HepG2 (cell line): ENCODE results near the gene RECK.

ENCODE experiments used
- ATF6 ChIP-seq: sonication (generic); formaldehyde crosslinking; conservative IDR thresholded peaks from 2 replicates; pipeline ENCODE4 v1.4.0; 2020; ENCODE audit warnings: missing genetic modification reagents
- FOXM1 ChIP-seq: sonication (generic); formaldehyde crosslinking; IDR thresholded peaks from 2 replicates; pipeline ENCODE4 v1.5.0; 2020; ENCODE audit warnings: missing genetic modification reagents
- MEIS1 ChIP-seq: sonication (generic); formaldehyde crosslinking; IDR thresholded peaks from 2 replicates; pipeline ENCODE4 v1.9.0; 2021; ENCODE audit warnings: mild to moderate bottlenecking, missing genetic modification reagents, moderate library complexity, borderline replicate concordance
- NCOA2 ChIP-seq: sonication (generic); formaldehyde crosslinking; IDR thresholded peaks from 2 replicates; pipeline ENCODE4 v1.8.0; 2022; ENCODE audit warnings: inconsistent platforms
- NFATC3 ChIP-seq: sonication (generic); formaldehyde crosslinking; IDR thresholded peaks from 2 replicates; pipeline ENCODE4 v1.5.1; 2020; ENCODE audit warnings: mild to moderate bottlenecking, missing genetic modification reagents
- NFIC ChIP-seq: IDR thresholded peaks from 2 replicates; pipeline ENCODE4 v1.6.1; 2012; ENCODE audit warnings: mild to moderate bottlenecking, low read length, inconsistent platforms
- ONECUT2 ChIP-seq: sonication (generic); formaldehyde crosslinking; IDR thresholded peaks from 2 replicates; pipeline ENCODE4 v1.4.0; 2020; ENCODE audit warnings: missing genetic modification reagents
- POLR2A ChIP-seq, 2 experiments: IDR thresholded peaks; 2 replicates each; pipeline ENCODE4 v1.6.1; 2011; ENCODE audit warnings: low read depth in 2 of 2, low read length in 2 of 2, mild to moderate bottlenecking in 1 of 2, moderate library complexity in 1 of 2; ENCODE audit not compliant: insufficient read depth in 1 of 2
- RELA ChIP-seq: sonication (generic); formaldehyde crosslinking; IDR thresholded peaks from 2 replicates; pipeline ENCODE4 v1.4.0; 2020; ENCODE audit warnings: missing genetic modification reagents
- ZNF781 ChIP-seq: sonication (generic); formaldehyde crosslinking; IDR thresholded peaks from 2 replicates; pipeline ENCODE4 v1.5.1; 2020; ENCODE audit warnings: borderline replicate concordance, mild to moderate bottlenecking, missing genetic modification reagents; ENCODE audit errors: not compliant biosample characterization
- ZSCAN25 ChIP-seq: sonication (generic); formaldehyde crosslinking; IDR thresholded peaks from 2 replicates; pipeline ENCODE4 v1.8.0; 2022; ENCODE audit warnings: mild to moderate bottlenecking, missing genetic modification reagents

DNA sequence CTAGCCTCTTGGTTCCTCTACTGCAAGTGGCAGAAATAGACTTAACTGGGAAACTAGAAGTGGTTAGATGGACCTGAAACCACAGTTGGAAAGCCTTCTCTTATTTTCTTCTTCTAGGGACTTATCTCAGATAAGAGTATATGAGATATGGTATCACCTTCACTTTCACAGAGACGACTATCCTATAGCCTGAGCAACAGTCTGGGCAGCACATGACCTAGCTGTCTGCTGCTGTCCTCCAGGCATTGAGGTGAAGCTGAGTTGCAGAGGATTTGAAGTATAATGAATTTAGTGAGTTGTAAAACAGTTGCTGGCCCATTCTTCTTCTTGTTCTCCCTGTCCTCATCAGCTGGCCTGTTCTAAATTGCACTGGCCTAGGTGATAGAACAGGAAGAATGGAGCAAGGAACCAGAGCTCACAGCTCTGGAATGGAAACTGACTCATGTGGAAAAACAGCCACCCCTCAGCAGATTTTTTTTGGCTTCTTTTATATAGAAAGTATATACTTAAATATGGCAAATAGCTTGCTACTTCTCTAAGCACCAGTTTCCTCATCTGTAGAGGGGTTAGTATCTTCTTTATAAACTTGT is 27.8 kb downstream of the RECK start:
- TF ChIP-seq NCOA2 (CRISPR knock-in tag) = no peak
- no peak for TF ChIP-seq FOXM1
- no peak for TF ChIP-seq NFIC
- TF ChIP-seq ATF6 = no peak
- no peak for TF ChIP-seq POLR2A (IDR thresholded peaks at IDR 0.05; ENCODE audit: insufficient read depth in 1 of 2, low read depth in 2 of 2, low read length in 2 of 2)
- no peak for TF ChIP-seq RELA (CRISPR knock-in tag)
- no peak for TF ChIP-seq ZNF781 (CRISPR knock-in tag)
- TF ChIP-seq NFATC3 (CRISPR knock-in tag) = no peak
- TF ChIP-seq ZSCAN25 (CRISPR knock-in tag) = no peak
- TF ChIP-seq MEIS1 (CRISPR knock-in tag) = no peak
- no peak for TF ChIP-seq ONECUT2 (CRISPR knock-in tag)
